CD4-positive, alpha-beta memory T cell (primary cell): ENCODE data around the gene MYCN. TPM values are rescaled to one million over a fixed set of nuclear protein-coding genes. Genes with fewer than 3 reads are reported as not detected.

Source experiments
- CTCF ChIA-PET: fragments of 350-600 bp; sonication (Branson Sonifier 250); formaldehyde crosslinking; loops from one replicate; lab custom pipeline; 2021; ENCODE audit warnings: inconsistent platforms; ENCODE audit not compliant: partially characterized antibody; lab: Charles Lee
- POLR2A ChIA-PET: fragments of 350-600 bp; sonication (Branson Sonifier 250); formaldehyde crosslinking; loops from one replicate; lab custom pipeline; 2021; ENCODE audit not compliant: partially characterized antibody; lab: Charles Lee
- DNase-seq, 5 donors: peaks; one replicate each; pipeline versions ENCODE4 v3.0.0 to v3.0.0-alpha.2; 2020 to 2022; ENCODE audit warnings: mixed read lengths in 1 of 5
- H3K27ac ChIP-seq: one replicate; pipeline ENCODE4 v1.7.0; 2013; ENCODE audit warnings: low read depth, low read length
- H3K27me3 ChIP-seq: 2 replicates; pipeline ENCODE4 v1.7.0; 2013; ENCODE audit warnings: mild to moderate bottlenecking, low read length, moderate library complexity; ENCODE audit not compliant: insufficient read depth
- H3K36me3 ChIP-seq: 2 replicates; pipeline ENCODE4 v1.7.0; 2013; ENCODE audit warnings: mild to moderate bottlenecking, low read length, moderate library complexity; ENCODE audit not compliant: insufficient read depth
- H3K4me1 ChIP-seq: 2 replicates; pipeline ENCODE4 v1.7.0; 2013; ENCODE audit warnings: mild to moderate bottlenecking, low read length, moderate library complexity; ENCODE audit not compliant: insufficient read depth
- H3K4me3 ChIP-seq, 2 donors: one replicate each; pipeline ENCODE4 v1.7.0; 2013; ENCODE audit warnings: low read length in 2 of 2, mild to moderate bottlenecking in 1 of 2
- H3K9me3 ChIP-seq, 2 donors: one replicate each; pipeline ENCODE4 v1.7.0; 2013; ENCODE audit warnings: low read length in 2 of 2, control low read depth in 1 of 2; ENCODE audit not compliant: control insufficient read depth in 1 of 2
- H3K27ac Mint-ChIP-seq, 7 donors: one replicate each; pipeline ENCODE4 v1.8.0; 2020 to 2021; ENCODE audit warnings: mixed read lengths in 7 of 7, mild to moderate bottlenecking in 6 of 7, inconsistent platforms in 3 of 7, moderate library complexity in 3 of 7
- H3K27me3 Mint-ChIP-seq, 2 donors: one replicate each; pipeline ENCODE4 v1.8.0; 2020 to 2021; ENCODE audit warnings: mixed read lengths in 2 of 2
- H3K36me3 Mint-ChIP-seq, 2 donors: one replicate each; pipeline ENCODE4 v1.8.0; 2020 to 2021; ENCODE audit warnings: mixed read lengths in 2 of 2, inconsistent platforms in 1 of 2, mild to moderate bottlenecking in 1 of 2
- H3K4me1 Mint-ChIP-seq, 4 donors: one replicate each; pipeline ENCODE4 v1.8.0; 2020 to 2021; ENCODE audit warnings: mixed read lengths in 4 of 4, mild to moderate bottlenecking in 1 of 4
- H3K4me3 Mint-ChIP-seq, 8 donors: one replicate each; pipeline ENCODE4 v1.8.0; 2020 to 2021; ENCODE audit warnings: mixed read lengths in 8 of 8, mild to moderate bottlenecking in 7 of 8, moderate library complexity in 6 of 8, inconsistent platforms in 3 of 8
- H3K9me3 Mint-ChIP-seq, 8 donors: one replicate each; pipeline ENCODE4 v1.8.0; 2020 to 2021; ENCODE audit warnings: mixed read lengths in 8 of 8, mild to moderate bottlenecking in 5 of 8, inconsistent platforms in 3 of 8, moderate library complexity in 1 of 8
- intact Hi-C: fragments of 100-400 bp; cut with micrococcal nuclease; formaldehyde crosslinking; loops from one replicate; pipeline ENCODE4 v1.15.1; 2023
- polyA plus RNA-seq, 2 donors: library from polyadenylated mRNA; unstranded; fragments of 300-500 nt; fragmentation: Illumina TruSeq; gene quantifications; one replicate each; pipeline ENCODE4 v1.2.3, GENCODE V29; 2021
- total RNA-seq, 2 experiments: library from RNA; stranded (reverse); gene quantifications; one replicate each; pipeline ENCODE4 v1.2.3, GENCODE V29; 2021

MYCN gene
- total and polyA plus RNA-seq, 4 experiments from 2014 or later: 0.15 TPM; not detected in 3

DNA sequence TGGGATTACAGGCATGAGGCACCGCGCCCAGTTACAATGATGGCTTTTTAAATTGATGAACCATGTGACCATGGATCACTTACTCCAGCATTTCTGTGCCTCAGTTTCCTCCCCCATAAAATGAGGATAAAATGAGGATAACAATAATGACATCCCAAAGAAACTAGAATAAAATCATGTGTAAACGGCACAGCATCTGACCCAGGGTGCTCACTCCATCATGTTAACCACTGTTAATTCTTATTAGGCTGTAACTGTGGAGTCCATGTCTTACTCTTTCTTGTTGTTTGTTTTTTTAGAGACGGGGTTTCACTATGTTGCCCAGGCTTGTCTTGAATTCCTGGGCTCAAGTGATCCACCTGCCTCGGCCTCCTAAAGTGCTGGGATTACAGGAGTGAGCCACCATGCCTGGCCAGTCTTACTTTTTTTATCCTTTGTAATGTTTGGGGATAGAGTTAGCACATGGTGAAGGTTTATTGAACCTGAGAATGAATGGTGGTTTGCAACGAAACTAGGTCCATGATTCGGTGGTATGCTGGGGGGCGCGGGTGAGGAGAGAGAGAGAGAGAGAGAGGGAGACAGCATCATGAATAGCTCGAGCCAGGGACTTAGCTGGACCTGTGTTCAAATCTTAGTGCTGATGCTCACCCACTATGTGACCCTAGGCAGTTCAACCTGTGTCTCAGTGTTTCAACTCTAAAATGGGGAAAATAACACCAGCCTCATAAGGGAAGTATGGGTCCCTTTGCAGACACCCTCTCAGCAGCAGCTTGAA, 52.3 kb downstream of the MYCN start:
- H3K27ac Mint-ChIP-seq: no peak overlapping the region
- H3K27me3 Mint-ChIP-seq: peaks cover 0 to 2% of the 10 kb centered on the region in 2 donors
- H3K36me3 Mint-ChIP-seq: no peaks in the 10 kb centered on the region
- intact Hi-C loops: no loop called here
- ChIA-PET POLR2A (no interaction called here), CTCF (no interaction called here)
- no peaks in the 10 kb centered on the region for H3K9me3 ChIP-seq
- DNase-seq: no peak
- no peaks in the 10 kb centered on the region for H3K4me1 ChIP-seq
- H3K36me3 ChIP-seq: no peaks in the 10 kb centered on the region
- H3K27me3 ChIP-seq: no peaks in the 10 kb centered on the region
- H3K4me3 ChIP-seq: no peak overlapping the region
- H3K27ac ChIP-seq: no peak overlapping the region
- H3K4me1 Mint-ChIP-seq: no peaks in the 10 kb centered on the region
- peaks cover 0 to 5% (median 0%) of the 10 kb centered on the region in 8 donors for H3K9me3 Mint-ChIP-seq
- no peak overlapping the region for H3K4me3 Mint-ChIP-seq

DNA sequence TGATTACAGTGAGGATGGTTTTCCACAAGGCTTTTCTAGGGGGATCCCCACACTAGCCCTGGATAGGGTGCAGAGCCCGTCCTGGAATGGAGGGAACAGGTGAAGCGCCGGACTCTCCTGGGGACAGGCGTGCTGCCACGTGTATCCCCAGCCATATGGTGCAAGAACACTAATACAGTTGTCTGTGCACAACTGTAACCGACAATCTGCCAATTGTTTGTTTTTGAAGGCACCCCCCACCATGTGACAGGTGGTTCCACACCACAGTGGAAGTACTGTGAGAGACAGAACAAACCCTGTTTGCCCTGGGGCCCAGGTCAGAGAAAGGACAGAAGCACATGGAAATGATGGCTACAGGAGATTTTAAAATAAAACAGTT, 52.9 kb downstream of the MYCN start:
- Mint-ChIP-seq H3K4me3 (no peak overlapping the region), H3K27me3 (peaks cover 0 to 2% of the 10 kb centered on the region in 2 donors), H3K4me1 (no peaks in the 10 kb centered on the region), H3K27ac (no peak overlapping the region), H3K36me3 (no peaks in the 10 kb centered on the region), H3K9me3 (peaks cover 0 to 5% (median 0%) of the 10 kb centered on the region in 8 donors)
- no peak for DNase-seq
- Histone ChIP-seq H3K27me3 (no peaks in the 10 kb centered on the region), H3K9me3 (no peaks in the 10 kb centered on the region), H3K4me1 (no peaks in the 10 kb centered on the region), H3K36me3 (no peaks in the 10 kb centered on the region), H3K4me3 (no peak overlapping the region), H3K27ac (no peak overlapping the region)
- intact Hi-C loops: no loop called here
- ChIA-PET POLR2A (no interaction called here), CTCF (no interaction called here)

DNA sequence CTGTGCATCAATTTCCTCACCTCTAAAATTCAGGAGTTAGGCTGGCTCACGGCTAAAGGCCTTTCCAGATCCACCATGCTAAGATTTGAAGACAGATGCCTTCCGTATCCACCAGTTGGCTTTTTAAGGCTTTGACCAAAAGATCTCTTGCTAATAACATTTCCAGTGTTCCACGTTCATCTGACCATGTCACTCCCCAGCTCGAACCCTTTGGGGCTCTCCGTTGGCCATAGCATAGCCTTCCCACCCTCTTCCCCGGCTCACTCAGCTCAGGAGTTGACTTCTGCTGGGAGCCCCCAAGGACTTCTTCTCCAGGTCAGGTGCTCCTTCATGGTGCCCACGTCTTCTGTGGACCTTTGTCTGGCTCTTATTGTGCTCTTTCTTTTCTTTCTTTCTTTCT, 53.3 kb downstream of the MYCN start:
- no peaks in the 10 kb centered on the region for H3K4me1 Mint-ChIP-seq
- POLR2A ChIA-PET: no interaction called here

DNA sequence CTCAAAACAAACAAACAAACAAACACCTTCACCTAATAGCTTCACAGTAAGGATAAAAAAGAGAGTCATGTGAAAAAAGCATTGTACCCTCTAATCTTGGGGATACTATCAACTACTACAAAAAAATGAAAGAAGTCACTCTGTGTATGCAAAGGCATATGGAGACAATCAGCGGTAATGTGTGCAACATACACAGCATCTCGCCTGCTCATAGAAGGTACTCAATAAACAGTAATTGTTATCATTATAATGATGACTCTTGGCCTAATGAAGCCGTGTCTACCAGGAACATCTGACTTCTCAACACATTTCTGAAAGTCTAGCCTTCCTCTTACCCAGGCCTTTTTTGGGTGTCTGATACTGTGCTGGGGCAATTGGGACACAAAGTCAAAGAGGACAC, 55.3 kb downstream of the MYCN start:
- Mint-ChIP-seq H3K4me3 (no peak overlapping the region), H3K36me3 (no peaks in the 10 kb centered on the region), H3K4me1 (no peaks in the 10 kb centered on the region), H3K27me3 (peaks cover 0 to 5% of the 10 kb centered on the region in 2 donors), H3K9me3 (peaks cover 0 to 6% (median 0%) of the 10 kb centered on the region in 8 donors), H3K27ac (no peak overlapping the region)
- DNase-seq: no peak
- Histone ChIP-seq H3K4me3 (no peak overlapping the region), H3K27ac (no peak overlapping the region), H3K27me3 (no peaks in the 10 kb centered on the region), H3K4me1 (no peaks in the 10 kb centered on the region), H3K9me3 (no peaks in the 10 kb centered on the region), H3K36me3 (no peaks in the 10 kb centered on the region)
- intact Hi-C loops: no loop called here
- ChIA-PET CTCF (interaction anchor here (0.8 kb wide), 1 partner anchor 56 kb away, joined by 3 read pairs; the partner anchor contains the start of gene MYCN), POLR2A (no interaction called here)

More for the DNA sequence above, 53.3 kb downstream of the MYCN start:
- H3K36me3 ChIP-seq: no peaks in the 10 kb centered on the region
- intact Hi-C loops: no loop called here
- Mint-ChIP-seq H3K27me3 (peaks cover 0 to 2% of the 10 kb centered on the region in 2 donors), H3K4me3 (no peak overlapping the region), H3K36me3 (no peaks in the 10 kb centered on the region), H3K9me3 (peaks cover 0 to 5% (median 0%) of the 10 kb centered on the region in 8 donors), H3K27ac (no peak overlapping the region)
- no peaks in the 10 kb centered on the region for H3K27me3 ChIP-seq
- H3K9me3 ChIP-seq: no peaks in the 10 kb centered on the region
- no peak for DNase-seq
- CTCF ChIA-PET: no interaction called here
- no peak overlapping the region for H3K4me3 ChIP-seq
- H3K27ac ChIP-seq: no peak overlapping the region
- no peaks in the 10 kb centered on the region for H3K4me1 ChIP-seq
